ENCODE results near the gene ZNF236.
A peak's percentile ranks its signal among the peaks of the same experiment; 100 is the strongest.

ZNF236 gene

DNA sequence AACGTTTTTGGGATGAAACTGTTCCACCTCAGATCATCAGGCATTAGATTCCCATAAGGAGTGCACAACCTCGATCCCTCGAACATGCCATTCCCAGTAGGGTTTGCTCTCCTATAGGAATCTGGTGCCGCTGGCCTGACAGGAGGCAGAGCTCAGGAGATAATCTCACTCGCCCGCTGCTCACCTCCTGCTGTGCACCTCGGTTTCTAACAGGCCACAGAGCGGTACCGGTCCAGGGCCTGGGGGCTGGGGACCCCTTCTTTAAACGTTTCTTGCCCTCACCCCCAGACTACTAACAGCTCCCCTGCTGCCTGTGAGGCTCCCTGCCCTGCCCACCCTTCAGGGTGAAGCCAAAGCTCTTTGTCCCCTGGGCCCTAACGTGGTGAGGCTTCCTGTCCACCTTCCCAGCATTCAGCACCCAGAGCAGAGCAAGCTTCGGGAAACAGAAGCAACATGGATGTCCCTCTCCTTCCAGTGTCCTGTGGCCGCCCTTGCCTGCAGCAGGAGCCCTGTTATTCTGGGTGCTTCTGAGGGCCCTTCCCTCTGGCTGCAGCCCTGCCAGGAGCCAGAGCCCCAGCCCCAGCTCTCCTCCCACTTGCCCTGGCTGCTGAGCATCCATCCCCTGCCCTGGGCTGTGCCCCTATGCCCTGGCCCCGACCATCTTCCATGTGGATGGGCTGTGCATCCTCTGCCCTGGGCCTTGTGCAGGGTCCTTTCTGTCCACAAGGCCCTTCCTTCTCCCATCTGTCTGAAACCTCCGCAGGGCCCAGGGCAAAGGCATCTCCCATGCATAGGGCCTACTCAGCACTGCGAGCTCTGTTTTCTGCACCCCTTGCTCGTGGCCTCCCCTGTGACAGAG, 170.1 kb downstream of the ZNF236 start:
- no peak for DNase-seq

DNA sequence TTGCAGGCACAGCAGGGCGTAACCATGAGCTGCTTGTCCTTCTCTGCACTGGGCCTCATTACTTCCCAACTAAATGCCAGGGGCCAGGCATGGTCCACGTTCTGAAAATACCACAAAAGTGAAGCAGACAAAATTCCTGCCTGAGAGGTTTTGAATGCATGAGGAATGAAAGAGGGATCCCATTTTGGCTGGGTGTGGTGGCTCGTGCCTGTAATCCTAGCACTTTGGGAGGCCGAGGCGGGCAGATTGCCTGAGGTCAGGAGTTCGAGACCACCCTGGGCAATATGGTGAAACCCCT, 170.7 kb downstream of the ZNF236 start:
- DNase-seq = no peak

DNA sequence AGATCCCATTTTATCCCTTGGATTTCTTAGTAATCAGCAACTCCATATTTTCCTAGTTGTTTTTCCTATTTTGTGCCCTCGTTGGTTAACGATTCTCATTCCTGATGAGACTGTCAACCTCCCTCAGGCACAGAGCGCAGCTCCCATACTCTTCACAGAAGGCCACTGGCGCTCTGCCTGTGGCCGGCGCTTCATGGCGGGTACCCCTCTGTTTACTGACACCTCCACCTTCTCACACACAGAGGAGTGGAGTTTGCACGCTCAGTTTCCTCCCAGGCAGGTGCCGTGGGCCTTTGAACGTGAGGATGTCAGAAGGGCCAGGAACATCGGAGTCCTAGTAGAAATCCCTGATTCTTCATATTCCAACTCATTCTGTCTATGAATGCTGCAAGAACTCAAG, 171.2 kb downstream of the ZNF236 start:
- no peak for DNase-seq

DNA sequence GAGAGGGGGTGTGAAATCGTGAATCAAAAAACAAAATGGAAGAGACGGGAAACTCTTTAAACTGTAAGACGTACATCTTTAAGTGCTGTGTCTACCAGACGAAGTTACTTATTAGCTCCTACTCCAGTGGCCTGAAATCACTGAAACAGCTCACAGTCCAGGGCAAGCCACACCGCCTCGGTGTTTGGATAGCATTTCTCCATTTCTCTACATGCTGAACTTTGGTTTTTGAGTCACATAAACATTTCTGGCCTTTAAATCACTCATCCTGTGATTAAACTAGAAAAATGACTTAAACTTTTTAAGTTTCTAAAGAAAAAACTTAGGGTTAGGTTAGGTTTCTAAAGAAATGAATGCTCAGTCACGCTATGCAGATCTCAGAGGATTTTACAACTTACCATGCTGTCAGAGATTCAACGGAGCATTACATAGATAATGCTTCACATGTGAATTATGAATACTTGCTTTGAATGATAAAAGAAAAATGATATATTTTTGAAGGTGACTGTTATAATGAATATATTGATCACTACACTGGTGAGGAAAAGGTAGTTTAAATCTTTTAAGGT, 171.8 kb downstream of the ZNF236 start:
- DNase-seq = no peak

DNA sequence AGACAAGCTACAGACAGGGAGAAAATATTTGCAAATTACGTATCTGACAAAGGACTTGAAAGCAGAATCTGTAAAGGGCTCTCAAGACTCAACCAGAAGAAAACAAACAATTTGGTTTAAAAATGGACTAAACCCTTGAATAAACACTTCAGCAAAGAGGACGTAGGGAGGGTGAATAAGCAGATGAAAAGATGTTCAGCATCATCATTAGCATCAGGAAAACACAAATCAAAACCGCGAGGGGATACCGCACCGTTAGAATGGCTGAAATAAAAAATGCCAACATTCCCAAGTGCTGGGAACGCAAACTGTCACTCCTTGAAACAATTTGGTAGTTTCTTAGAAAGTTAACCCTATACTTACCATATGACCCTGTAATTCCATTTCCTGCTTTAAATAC, 173.5 kb downstream of the ZNF236 start:
- no peak for DNase-seq

DNA sequence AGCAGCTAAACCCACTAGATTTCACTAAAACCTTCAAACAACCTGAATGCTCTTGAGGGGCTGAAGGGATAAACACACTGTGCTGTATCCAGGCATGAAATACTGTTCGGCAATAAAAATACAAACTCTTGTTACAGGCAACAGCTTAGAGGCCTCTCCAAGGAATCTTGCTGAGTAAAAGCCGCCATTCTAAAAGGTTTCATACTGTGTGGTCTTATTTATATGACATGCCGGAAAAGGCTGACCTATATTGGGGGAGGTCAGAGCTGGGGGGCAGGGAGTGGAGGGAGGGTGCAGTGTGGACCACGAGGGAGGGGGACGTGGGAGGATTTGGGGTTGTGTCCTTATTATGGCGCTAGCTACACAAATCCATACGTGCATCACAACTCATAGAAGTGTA, 174.1 kb downstream of the ZNF236 start:
- DNase-seq = no peak

DNA sequence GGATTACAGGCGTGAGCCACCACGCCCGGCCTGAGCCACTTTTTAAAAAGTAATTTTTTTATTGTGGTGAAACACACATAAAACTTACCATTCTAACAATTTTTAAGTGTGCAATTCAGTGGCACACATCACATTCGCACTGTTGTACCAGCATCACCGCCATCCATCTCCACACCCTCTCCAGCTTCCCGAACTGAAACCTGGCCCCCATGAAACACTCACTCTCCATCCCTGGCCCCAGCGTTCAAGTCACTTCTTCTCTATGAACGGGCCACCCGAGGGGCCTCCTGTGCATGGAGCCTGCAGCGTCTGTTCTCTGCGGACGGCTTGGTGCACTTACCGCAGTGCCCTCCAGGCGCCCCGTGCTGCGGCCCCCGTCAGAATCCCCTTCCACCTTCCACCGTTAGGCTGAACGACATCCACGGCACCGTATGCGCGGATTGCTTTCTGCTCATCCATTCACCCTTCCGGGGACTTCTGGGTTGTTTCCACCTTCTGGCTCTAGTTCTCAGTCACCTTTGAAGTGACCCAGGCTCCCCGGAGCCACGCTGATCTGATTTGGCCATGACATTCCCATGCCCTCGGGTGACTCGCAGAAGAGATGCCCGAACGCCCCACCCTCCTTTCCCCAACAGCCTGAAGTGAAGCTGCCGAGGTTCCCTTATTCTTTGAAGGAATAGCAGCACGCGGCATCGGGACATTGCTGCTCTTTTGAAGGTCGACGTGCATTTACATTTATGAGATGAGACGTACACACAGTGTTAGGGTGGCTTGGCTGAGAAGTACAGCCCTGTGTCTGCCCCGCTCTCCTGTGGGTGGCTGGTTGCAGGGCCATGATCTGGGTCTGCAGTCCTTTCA, 175.8 kb downstream of the ZNF236 start:
- DNase-seq = no peak

DNA sequence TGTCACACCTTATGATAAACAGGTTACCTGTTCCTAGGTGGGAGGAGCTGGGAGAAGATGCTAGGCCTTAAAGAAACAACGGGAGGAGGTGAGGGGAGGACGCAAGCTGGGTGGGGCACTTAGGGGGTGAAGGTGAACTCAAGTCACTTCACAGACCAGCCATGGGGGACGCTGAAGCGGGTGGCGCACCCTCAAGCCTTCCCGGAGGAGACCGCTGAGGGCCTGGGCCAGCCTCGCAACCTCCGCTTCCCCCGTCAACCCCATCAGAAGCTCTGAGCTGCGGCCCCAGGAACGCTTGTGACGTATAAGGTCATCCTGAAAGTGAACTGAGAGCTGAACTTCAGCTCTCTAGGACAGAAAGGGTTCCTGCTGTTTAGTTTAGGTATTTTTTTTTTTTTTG, 176.7 kb downstream of the ZNF236 start:
- DNase-seq = no peak

DNA sequence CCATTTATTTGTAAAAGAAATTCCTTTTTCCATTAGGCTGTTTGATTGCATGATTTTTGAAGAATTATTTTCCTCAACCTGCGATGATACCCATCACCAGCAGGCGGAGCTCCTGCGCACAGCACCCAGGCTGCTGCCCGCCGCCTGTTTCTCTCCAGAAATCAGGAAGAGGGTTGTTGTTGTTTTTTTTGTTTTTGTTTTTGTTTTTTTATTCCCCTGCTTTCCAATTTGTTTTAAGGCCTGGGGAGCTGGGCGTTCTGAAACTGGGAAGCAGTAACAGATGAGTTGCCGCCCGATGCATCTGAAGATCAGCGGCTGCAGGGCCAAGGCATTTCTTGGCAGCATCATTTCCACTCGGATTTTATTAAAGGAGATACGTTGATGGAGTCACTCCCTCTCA, 178.2 kb downstream of the ZNF236 start:
- DNase-seq = peak; percentile 18

DNA sequence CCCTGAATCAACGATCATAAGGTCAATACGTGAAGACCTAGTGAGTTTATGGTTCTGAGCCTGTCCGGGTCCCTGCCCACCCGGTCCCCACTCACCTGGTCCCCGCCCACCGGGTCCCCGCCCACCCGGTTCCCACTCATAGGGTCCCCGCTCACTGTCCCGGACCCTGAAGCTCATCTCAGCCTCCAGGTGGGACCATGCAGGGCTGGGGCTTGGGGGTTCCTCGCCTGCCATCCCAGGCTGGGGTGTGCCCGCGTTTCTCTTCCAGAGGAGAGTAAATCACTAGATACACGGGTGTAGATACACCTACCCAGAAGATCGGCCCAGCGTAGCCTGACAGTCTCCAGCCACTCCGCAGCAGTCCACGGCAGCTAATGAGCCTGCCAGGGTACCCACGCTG, 178.7 kb downstream of the ZNF236 start:
- DNase-seq = no peak

DNA sequence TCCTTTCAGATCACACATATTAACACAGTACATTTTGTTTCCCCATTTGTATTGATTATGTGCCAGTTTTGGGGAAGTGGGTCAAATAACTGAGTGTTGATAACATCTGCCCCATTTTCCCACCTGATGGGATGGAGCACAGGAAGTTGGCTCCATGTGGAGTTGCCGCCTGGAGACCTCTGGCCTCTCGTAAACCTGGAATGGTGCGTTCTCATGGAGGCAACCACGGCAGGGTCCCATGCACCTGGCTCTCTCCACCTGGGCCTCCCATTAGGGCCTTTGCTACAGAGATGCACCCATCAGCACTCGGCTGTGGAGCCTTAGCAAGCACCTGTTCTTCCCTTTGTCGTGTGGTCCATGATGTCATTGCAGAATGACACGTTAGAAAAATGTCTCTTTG, 179.6 kb downstream of the ZNF236 start:
- no peak for DNase-seq

DNA sequence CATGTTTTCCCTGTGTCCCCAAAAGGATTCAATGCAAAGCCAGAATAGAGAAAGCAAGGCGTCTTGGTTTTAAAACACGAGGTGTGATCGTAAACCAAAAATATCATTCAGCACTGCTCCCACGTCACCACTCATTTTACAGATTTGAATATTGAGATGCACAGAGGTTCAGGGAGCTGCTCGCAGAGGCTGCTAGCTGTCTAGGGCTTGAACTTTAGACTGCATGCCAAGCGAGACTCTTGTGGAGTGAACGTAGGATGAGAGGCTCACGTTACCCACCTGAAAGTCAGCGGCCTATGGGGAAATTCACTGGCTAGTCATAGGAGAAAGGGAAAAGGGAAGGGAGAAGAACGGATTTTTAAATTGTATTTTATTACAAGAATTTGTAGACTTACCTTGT, 180.1 kb downstream of the ZNF236 start:
- DNase-seq = no peak

DNA sequence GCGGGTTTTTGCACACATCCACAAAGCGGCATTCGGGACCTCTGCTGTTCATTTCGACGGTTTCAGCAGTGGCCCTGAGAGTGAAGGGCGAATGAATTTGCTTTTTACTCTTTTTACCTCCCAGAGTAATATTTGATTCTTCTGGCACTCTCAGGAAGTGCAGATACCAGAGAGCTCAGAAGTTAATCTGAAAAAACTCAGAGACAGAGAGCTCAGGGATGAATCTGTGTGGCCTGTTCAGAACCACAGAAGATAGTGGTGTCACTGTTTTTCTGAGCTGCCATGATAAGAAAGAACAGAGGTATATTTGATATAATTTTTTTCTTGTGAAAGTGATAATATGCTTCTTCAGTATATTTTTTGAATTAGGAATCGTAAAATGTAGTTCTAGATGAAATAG, 181.0 kb downstream of the ZNF236 start:
- DNase-seq = no peak

DNA sequence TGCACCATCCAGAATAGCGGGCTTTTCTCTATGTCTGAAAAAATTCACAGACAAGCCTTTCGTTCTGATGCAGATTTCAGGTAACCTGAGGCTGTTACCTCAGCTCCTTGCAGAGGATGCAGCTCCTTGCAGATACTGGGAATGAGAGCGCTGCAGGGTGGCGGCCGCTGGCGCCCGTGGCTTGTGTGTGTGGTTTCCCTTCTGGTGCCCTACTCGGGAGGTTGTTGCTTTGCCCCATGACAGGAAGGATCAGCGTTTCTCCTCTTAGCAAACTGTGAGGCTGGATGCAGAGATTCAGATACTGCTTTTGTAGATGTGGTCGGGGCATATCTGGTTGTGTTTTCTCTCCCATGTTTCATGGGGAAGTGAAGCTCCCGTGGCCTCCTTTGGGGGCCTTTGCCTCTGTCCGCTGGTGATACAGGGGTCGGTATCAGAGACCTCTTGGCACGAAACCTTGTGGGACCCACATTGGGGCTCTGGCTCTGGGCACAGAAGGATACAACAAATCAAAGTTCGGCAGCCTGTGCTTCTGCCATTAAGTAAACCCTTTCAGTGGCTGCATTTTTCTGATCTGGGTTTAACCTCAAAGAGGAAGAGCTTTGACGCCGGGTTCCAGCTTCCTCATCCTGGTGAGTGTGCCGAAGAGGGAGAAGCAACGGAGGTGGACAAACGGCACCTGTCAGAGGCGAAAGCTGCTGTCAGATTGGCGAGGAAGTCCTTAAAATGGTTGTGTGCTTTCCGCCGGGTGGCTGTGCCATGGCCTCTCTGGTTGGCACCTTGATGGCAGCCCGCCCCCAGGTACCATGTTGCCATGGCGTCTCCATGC, 182.4 kb downstream of the ZNF236 start:
- no peak for DNase-seq

DNA sequence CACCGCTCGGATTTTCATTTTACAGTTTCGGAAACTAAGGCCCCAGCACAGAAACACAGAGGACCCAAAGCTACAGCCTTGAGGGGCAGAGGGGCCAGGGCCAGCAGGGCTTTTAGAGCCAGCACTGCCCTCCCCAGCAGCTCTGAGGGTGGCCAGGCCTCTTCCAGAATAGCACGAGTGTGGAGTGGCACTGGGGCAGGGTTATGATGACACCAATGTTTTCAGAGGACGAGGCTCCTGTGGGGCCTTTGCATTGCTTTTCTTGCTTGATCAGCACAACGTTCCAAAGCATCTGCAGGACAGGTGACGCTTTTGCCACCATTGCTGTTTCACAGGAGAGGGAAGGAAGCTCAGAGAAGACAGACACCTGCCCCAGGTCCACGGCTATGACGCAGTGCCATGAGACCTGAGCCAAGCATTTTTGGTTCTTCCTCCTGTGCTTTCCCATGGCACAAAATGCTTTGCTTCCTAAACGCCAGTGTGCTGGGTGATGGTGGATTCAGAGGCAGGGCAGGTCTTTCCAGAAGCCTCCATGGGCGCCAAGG, 183.4 kb downstream of the ZNF236 start:
- no peak for DNase-seq

DNA sequence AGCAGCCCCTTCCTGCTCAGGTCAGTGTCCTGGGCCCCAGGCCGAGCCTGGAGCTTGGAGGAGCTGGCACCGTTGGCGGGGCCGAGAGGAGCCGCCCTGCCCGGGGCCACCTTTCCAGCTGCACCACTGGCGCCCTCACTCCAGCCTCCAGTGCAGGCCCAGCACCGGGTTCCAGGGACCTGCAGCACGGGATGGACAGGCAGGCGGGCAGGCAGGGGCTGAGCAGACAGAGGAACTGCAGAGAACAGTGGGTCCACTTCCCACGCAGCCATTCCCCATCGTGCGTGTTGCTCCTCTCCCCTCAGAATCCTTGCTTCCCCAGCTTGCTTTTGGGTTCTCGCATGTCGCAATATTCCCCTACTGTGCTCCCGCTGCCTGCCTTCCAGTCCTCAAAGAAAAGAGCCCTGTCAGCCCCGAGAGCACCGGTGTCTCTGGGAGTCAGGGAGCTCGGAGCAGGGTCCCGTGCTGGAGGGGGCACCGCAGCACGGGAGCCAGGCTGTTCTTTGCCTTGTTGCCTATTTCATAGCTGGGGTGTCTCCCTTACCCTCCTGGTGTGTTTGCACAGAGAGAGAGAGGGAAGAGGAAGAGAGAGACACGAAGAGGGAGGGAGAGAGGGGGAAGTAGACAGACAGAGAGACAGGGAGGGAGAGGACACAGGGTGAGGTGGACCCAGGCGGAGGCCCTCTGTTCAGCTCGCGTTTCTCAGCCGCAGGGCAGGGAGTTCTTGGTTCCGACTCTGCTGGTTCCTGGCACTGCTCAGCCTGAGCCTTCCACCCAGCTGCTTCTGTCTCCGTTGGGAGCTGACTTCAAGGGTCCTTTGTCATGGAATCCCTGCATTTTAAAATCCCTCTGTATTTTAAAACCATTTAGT, 184.2 kb downstream of the ZNF236 start:
- DNase-seq = no peak

DNA sequence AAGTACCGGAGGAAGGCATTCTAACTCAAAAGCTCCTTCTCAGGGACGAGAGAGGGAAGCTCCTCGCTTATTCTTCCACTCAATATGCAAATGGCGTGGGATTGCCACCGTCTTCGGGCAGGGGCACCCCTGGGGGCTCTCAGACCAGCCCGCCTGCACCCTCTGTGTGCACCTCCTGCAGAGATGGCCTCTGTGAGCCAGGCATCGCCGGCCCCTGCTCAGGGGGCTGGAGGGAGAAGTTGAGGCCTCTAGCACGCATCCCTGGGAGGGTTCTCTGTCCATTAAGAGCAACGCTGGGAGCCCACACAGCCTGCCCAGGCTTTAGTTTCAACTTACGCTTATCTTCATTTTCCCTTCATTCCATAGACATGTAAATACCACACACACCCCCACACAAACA, 184.9 kb downstream of the ZNF236 start:
- DNase-seq = no peak

DNA sequence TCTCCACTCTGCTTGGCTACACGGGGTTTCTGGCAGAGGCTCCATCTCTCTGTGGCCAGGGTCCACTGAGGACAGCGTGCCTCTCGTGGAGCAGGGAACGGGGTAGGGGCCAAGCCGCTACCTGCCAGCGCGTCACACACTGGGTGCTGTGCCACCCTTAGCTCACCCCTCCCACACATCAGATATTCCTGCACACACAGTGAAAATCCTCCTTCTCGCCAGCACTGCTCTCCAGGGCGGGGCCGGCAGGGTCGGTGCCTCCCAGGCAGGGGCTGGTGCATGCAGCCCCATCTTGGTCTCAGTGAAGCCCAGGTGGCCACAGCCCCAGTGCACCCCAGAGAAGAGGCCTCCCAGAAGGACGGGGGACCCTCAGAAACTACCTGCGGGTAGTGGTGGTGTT, 185.6 kb downstream of the ZNF236 start:
- DNase-seq = no peak

DNA sequence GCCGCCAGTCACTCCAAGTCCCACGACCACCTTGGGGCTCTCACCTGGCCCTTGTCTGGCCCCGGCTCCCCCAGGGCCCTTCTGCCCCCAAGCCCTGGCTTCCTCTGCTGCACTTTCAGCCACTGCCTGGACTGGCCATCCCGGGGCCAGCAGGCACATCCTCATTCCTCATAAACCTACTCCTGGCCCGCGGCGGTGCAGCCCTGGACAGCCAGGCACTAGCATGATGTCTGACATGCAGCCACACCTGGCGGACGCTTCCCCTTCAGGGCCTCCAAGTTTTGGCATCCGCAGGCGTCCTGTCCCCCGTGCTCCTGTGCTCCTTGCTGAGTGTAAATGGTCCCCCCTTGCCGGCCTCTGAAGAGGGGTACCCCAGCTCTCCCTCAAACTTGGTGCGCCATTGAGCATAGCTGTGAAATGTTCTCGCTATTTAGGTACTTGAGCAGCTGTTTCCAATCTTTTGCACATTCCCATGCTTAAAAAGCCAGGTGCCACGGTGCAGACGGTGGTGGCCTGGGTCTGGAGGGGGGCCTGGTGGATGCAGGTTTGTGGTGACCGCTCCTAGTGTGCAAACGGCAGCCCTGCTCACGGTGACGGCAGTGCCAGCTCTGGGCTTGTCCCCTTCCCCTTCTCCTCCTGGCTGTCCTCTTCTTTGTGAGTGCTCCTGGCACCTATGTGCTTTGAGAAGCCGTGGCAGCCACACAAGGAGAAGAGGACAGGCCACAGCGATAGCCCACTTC, 186.4 kb downstream of the ZNF236 start:
- DNase-seq = no peak

DNA sequence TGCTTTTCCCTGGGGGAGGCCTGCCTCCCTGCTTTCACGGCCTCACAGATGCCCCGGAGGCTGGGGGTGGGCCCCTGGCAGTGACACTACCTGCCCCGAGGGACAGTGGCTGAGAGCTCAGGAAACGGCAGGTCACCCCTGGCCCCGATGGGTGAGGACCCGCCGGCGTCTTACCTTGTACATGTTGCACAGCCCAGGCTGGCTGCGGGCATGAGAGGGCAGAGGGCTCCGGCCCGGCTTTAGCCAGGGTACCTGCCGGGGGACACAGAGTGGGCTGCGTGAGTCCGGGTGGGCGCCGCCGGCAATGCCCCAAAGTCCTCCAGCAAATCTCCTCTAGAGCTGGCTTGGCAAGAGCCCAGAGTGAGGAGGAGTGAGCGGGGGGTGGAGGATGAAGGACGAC, 187.3 kb downstream of the ZNF236 start:
- no peak for DNase-seq

DNA sequence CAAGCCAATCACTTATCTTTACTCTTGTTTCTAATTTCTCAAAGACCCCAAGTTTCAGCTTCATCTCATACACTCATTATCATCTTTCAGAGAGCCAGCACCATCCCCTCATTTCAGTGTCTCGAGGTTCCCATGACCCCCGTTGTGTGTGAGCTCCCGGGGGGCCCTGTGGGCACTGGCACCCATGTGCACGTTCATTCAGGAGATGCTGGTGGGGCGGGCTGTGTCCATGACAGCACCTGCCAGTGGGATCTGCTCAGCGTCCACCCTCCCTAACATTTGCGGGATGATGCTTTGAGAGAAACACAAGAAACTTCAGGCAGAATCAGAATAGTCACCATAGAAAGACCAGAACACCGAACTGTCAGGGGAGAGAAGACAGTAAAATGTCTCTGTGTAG, 189.8 kb downstream of the ZNF236 start:
- DNase-seq = no peak

All from amniotic stem cell (primary cell).